ENCODE results near the gene ATP2B2. TPM values are rescaled to one million over a fixed set of nuclear protein-coding genes. Genes with fewer than 3 reads are reported as not detected.

ATP2B2 gene
- total and polyA plus RNA-seq, 9 of the 15 experiments (the other 6 are each of a cell fraction or from before 2014, with no cell fraction given): 0.06 TPM; not detected in 8

- H3K27me3 ChIP-seq (ENCODE audit: control insufficient read depth in 2 of 2, insufficient read depth in 2 of 2, low read length in 2 of 2): peaks cover 23 to 68% of the 10 kb centered on the region in 2 experiments; a peak in 4 of 5 replicates
- no peak overlapping the region for H3K9ac ChIP-seq (ENCODE audit: insufficient read depth in 1 of 2, low read depth in 2 of 2, low read length in 2 of 2)
- no peak overlapping the region for H3K4me2 ChIP-seq (ENCODE audit: insufficient read depth, low read length)
- no peak overlapping the region for H3K4me3 ChIP-seq
- no peaks in the 10 kb centered on the region for H3K79me2 ChIP-seq (ENCODE audit: control insufficient read depth, insufficient read depth, low read length)
- H3K27ac ChIP-seq (ENCODE audit: extremely low read depth, low read depth, low read length): no peak overlapping the region
- in situ Hi-C loops (cut with MboI) (no loop called here), intact Hi-C loops (cut with micrococcal nuclease) (no loop called here)
- no peak for TF ChIP-seq MYNN (IDR thresholded peaks at IDR 0.05)
- TF ChIP-seq MYNN (CRISPR knock-in tag; IDR thresholded peaks at IDR 0.05): no peak
- no peak for TF ChIP-seq KHSRP (IDR thresholded peaks at IDR 0.05)
- no TSS peak for BruUV-seq (replicated peaks)
- H4K20me1 ChIP-seq (replicated peaks; ENCODE audit: control insufficient read depth, insufficient read depth, low read length): no peaks in the 10 kb centered on the region; the same call in 1 of the 2 replicates
- no peak overlapping the region for H2AFZ ChIP-seq (ENCODE audit: low read depth, low read length)
- no peaks in the 10 kb centered on the region; a peak in 1 of 5 replicates for H3K4me1 ChIP-seq (replicated peaks in 1 of 2; ENCODE audit: control insufficient read depth in 2 of 2, insufficient read depth in 2 of 2, low read length in 2 of 2)
- ChIA-PET CTCF (ENCODE audit: low intra/inter-chr PET ratio) (no interaction called here), POLR2A (interaction anchor here (0.6 to 1.3 kb wide), 3 partner anchors 20 to 46 kb away, joined by 3 to 4 read pairs (median 4); no protein-coding TSS in a partner anchor)
- FAIRE-seq (peak; percentile 23), ATAC-seq (no peak), DNase-seq (ENCODE audit: extremely low read depth in 1 of 4, low spot score in 3 of 4) (no peak)
- no peaks in the 10 kb centered on the region for H3K9me1 ChIP-seq (ENCODE audit: control insufficient read depth, insufficient read depth, low read length)
- WGBS (ENCODE audit: insufficient coverage, low coverage, missing lambda C conversion rate): 18% methylated on average over 4 of the region's 4 CpGs
- H3K9me3 ChIP-seq (replicated peaks; ENCODE audit: control insufficient read depth, insufficient read depth, low read depth, low read length): no peaks in the 10 kb centered on the region
- H3K36me3 ChIP-seq (ENCODE audit: control insufficient read depth, insufficient read depth, low read length): no peaks in the 10 kb centered on the region
These were observed 101.0 kb downstream of the ATP2B2 start for GRCh38 chr3:10404377-10404776.

DNA sequence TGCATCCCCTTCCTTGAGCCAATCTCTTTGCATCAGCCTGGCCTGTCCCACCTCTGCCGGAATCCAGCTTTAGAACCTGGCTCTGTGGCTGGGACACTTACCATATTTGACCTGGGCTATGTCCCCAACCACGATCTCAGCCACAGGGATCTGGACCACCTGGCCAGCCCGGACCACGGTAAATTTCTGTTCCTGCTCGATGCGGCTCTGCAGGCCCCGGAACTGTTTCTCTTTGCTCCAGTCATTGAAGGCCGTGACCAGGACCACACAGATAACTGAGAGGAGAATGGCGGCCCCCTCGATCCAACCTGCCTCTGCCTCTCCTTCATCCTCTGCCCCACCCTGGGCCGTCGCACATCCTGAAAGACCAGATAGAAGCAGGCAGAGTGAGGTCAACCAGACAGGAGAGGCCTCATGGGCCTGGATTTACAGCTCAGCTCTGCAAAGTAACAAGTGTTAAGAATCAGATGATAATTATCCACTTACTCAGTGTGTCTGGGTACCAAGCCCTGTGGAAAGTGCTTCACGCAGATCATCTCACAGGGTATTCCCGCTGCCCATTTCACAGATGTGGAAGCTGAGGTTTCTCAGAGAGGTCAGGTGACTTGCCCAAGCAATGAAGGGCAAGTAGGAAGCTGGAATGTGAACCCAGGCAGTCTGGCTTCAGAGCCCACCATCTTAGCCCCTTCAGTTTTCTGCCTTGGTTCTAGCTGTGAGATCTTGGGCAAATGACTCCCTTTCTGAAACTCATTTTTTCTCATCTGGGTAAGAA lies 103.2 kb downstream of the ATP2B2 start:
- TF ChIP-seq SRSF1 (IDR thresholded peaks at IDR 0.05; ENCODE audit: low read depth, low read length) (no peak), TAF15 (IDR thresholded peaks at IDR 0.05; ENCODE audit: low read depth, low read length) (no peak), ADNP (tag; IDR thresholded peaks at IDR 0.05) (no peak), RBM25 (IDR thresholded peaks at IDR 0.05; ENCODE audit: low read depth, low read length, severe bottlenecking) (peak; percentile 67), MYBL2 (IDR thresholded peaks at IDR 0.05; ENCODE audit: low read depth) (no peak), MYBL2 (CRISPR knock-in tag; IDR thresholded peaks at IDR 0.05; ENCODE audit: borderline replicate concordance) (no peak)
- H3K27me3 ChIP-seq (ENCODE audit: control insufficient read depth in 2 of 2, insufficient read depth in 2 of 2, low read length in 2 of 2): peaks cover 23 to 75% of the 10 kb centered on the region in 2 experiments; a peak in 4 of 5 replicates
- no peaks in the 10 kb centered on the region; a peak in 1 of 5 replicates for H3K4me1 ChIP-seq (replicated peaks in 1 of 2; ENCODE audit: control insufficient read depth in 2 of 2, insufficient read depth in 2 of 2, low read length in 2 of 2)
- BruUV-seq (replicated peaks): no TSS peak
- intact Hi-C loops (cut with micrococcal nuclease): no loop called here
- H4K20me1 ChIP-seq (replicated peaks; ENCODE audit: control insufficient read depth, insufficient read depth, low read length): no peaks in the 10 kb centered on the region; the same call in 1 of the 2 replicates
- DNase-seq (ENCODE audit: extremely low read depth in 1 of 4, low spot score in 3 of 4): no peak
- no peak overlapping the region for H3K4me2 ChIP-seq (ENCODE audit: insufficient read depth, low read length)
- POLR2A ChIA-PET: interaction anchor here (0.9 kb wide), 1 partner anchor 49 kb away, joined by 3 read pairs; no protein-coding TSS in a partner anchor
- H2AFZ ChIP-seq (ENCODE audit: low read depth, low read length): no peak overlapping the region
- no peaks in the 10 kb centered on the region for H3K9me1 ChIP-seq (ENCODE audit: control insufficient read depth, insufficient read depth, low read length)
- WGBS (ENCODE audit: insufficient coverage, low coverage, missing lambda C conversion rate): 2% methylated on average over 14 of the region's 14 CpGs
- H3K9me3 ChIP-seq (replicated peaks; ENCODE audit: control insufficient read depth, insufficient read depth, low read depth, low read length): no peaks in the 10 kb centered on the region
- in situ Hi-C loops (cut with MboI): no loop called here
- no peaks in the 10 kb centered on the region for H3K36me3 ChIP-seq (ENCODE audit: control insufficient read depth, insufficient read depth, low read length)
- no peak for ATAC-seq
- FAIRE-seq: no peak
- no peaks in the 10 kb centered on the region for H3K79me2 ChIP-seq (ENCODE audit: control insufficient read depth, insufficient read depth, low read length)
- H3K4me3 ChIP-seq: no peak overlapping the region
- H3K9ac ChIP-seq (ENCODE audit: insufficient read depth in 1 of 2, low read depth in 2 of 2, low read length in 2 of 2): no peak overlapping the region
- CTCF ChIA-PET (ENCODE audit: low intra/inter-chr PET ratio): no interaction called here
- no peak overlapping the region for H3K27ac ChIP-seq (ENCODE audit: extremely low read depth, low read depth, low read length)
